Esophagus squamous epithelium (tissue), 5 donors: ENCODE measurements around the gene TSPAN8. TPM values are rescaled to one million over a fixed set of nuclear protein-coding genes. Genes with fewer than 3 reads are reported as not detected.

Experiments
- DNase-seq: peaks from one replicate; lab custom pipeline; 2025; lab: John Stamatoyannopoulos, UW
- H3K27ac ChIP-seq, 4 donors: fragments of 200-600 bp; sonication (generic); one replicate each; pipeline ENCODE4 v1.5.1; 2016 to 2019; ENCODE audit warnings: mild to moderate bottlenecking in 1 of 4
- H3K27me3 ChIP-seq, 4 donors: fragments of 200-600 bp; sonication (generic); 1 replicate in 3 of 4; 2 replicates in 1 of 4; pipeline versions ENCODE4 v1.5.1 to v1.6.0; 2017 to 2021; ENCODE audit warnings: antibody characterized with exemption in 1 of 4
- H3K36me3 ChIP-seq, 3 donors: fragments of 200-600 bp; sonication (generic); one replicate each; pipeline ENCODE4 v1.5.1; 2016 to 2019
- H3K4me1 ChIP-seq, 3 donors: fragments of 200-600 bp; sonication (generic); one replicate each; pipeline ENCODE4 v1.5.1; 2017 to 2019
- H3K4me3 ChIP-seq, 4 donors: fragments of 200-600 bp; sonication (generic); 1 replicate in 3 of 4; 2 replicates in 1 of 4; pipeline ENCODE4 v1.5.1; 2016 to 2019; ENCODE audit warnings: mild to moderate bottlenecking in 2 of 4, moderate library complexity in 1 of 4
- H3K9me3 ChIP-seq, 3 donors: fragments of 200-600 bp; sonication (generic); one replicate each; pipeline ENCODE4 v1.5.1; 2016 to 2019
- CTCF ChIP-seq, 6 experiments: fragments of 450-650 bp in 4 of 6; fragments of 200-600 bp in 2 of 6; sonication (generic) in 2 of 6; IDR thresholded peaks; one replicate each; pipeline ENCODE4 v1.5.1; 2016 to 2019; ENCODE audit warnings: antibody characterized with exemption in 6 of 6, mild to moderate bottlenecking in 4 of 6, moderate library complexity in 4 of 6
- POLR2A ChIP-seq, 4 donors: fragments of 450-650 bp; IDR thresholded peaks; one replicate each; pipeline ENCODE4 v1.6.1; 2017; ENCODE audit warnings: antibody characterized with exemption in 4 of 4, mild to moderate bottlenecking in 4 of 4, moderate library complexity in 3 of 4
- WGBS, 2 donors: methylation state at CpG; one replicate each; pipeline ENCODE4 v1.1.5; 2018; 5-methylcytosine and 5-hydroxymethylcytosine counted together
- intact Hi-C: fragments of 100-400 bp; cut with DNase I; formaldehyde crosslinking; loops from one replicate; pipeline ENCODE4 v1.15.0; 2022
- total RNA-seq, 4 donors: library from RNA; depleted of rRNA; stranded (reverse); fragments of >200 nt; gene quantifications; one replicate each; pipeline ENCODE4 v1.1.0, GENCODE V29; 2016
- donor health status: DM: yes; HTN: yes; CAD: no.

The TSPAN8 gene
- total RNA-seq, 4 donors from 2014 or later: 2.2 to 3.4 TPM; not detected in 2

- no peak for DNase-seq
- no peak for TF ChIP-seq CTCF (IDR thresholded peaks at IDR 0.05)
- no peak for TF ChIP-seq POLR2A (IDR thresholded peaks at IDR 0.05)
- intact Hi-C loops: no loop called here
- WGBS, 2 donors: 31 to 38% methylated on average over 2 of the region's 2 CpGs
- Histone ChIP-seq H3K27ac (no peak overlapping the region), H3K9me3 (no peaks in the 10 kb centered on the region), H3K4me1 (no peaks in the 10 kb centered on the region), H3K4me3 (no peak overlapping the region), H3K36me3 (no peaks in the 10 kb centered on the region), H3K27me3 (no peaks in the 10 kb centered on the region)
These were observed 36.9 kb upstream of the TSPAN8 start for GRCh38 chr12:71194657-71195056.

GRCh38 chr12:71193041-71193440 lies 35.2 kb upstream of the TSPAN8 start:
- Histone ChIP-seq H3K27ac (no peak overlapping the region), H3K27me3 (no peaks in the 10 kb centered on the region), H3K4me3 (no peak overlapping the region), H3K36me3 (no peaks in the 10 kb centered on the region), H3K9me3 (no peaks in the 10 kb centered on the region), H3K4me1 (no peaks in the 10 kb centered on the region)
- intact Hi-C loops: no loop called here
- TF ChIP-seq POLR2A (IDR thresholded peaks at IDR 0.05) (no peak), CTCF (IDR thresholded peaks at IDR 0.05) (no peak)
- no peak for DNase-seq
- 60 to 75% methylated on average over 1 of the region's 1 CpG for WGBS, 2 donors

GRCh38 chr12:71191509-71192196 lies 33.9 kb upstream of the TSPAN8 start:
- Histone ChIP-seq H3K9me3 (no peaks in the 10 kb centered on the region), H3K27me3 (no peaks in the 10 kb centered on the region), H3K36me3 (no peaks in the 10 kb centered on the region), H3K27ac (no peak overlapping the region), H3K4me3 (no peak overlapping the region), H3K4me1 (no peaks in the 10 kb centered on the region)
- DNase-seq: no peak
- WGBS, 2 donors: 47 to 61% methylated on average over 5 of the region's 5 CpGs
- intact Hi-C loops: no loop called here
- no peak for TF ChIP-seq CTCF (IDR thresholded peaks at IDR 0.05)
- no peak for TF ChIP-seq POLR2A (IDR thresholded peaks at IDR 0.05)

- H3K4me3 ChIP-seq: no peak overlapping the region
- no peaks in the 10 kb centered on the region for H3K4me1 ChIP-seq
- 65 to 71% methylated on average over 4 of the region's 4 CpGs for WGBS, 2 donors
- H3K27ac ChIP-seq: no peak overlapping the region
- H3K9me3 ChIP-seq: no peaks in the 10 kb centered on the region
- intact Hi-C loops: no loop called here
- H3K27me3 ChIP-seq: no peaks in the 10 kb centered on the region
- no peak for DNase-seq
- no peaks in the 10 kb centered on the region for H3K36me3 ChIP-seq
- TF ChIP-seq POLR2A (IDR thresholded peaks at IDR 0.05) (no peak), CTCF (IDR thresholded peaks at IDR 0.05) (no peak)
These were observed 33.0 kb upstream of the TSPAN8 start for GRCh38 chr12:71190822-71191221.

- 84 to 100% methylated on average over 1 to 3 of the region's 3 CpGs for WGBS, 2 donors
- intact Hi-C loops: no loop called here
These were observed 29.6 kb upstream of the TSPAN8 start for GRCh38 chr12:71187379-71187778.

More at GRCh38 chr12:71187379-71187778, 29.6 kb upstream of the TSPAN8 start:
- Histone ChIP-seq H3K27me3 (no peaks in the 10 kb centered on the region), H3K4me1 (no peaks in the 10 kb centered on the region), H3K4me3 (no peak overlapping the region), H3K9me3 (no peaks in the 10 kb centered on the region), H3K36me3 (no peaks in the 10 kb centered on the region), H3K27ac (no peak overlapping the region)
- TF ChIP-seq CTCF (IDR thresholded peaks at IDR 0.05) (no peak), POLR2A (IDR thresholded peaks at IDR 0.05) (no peak)
- no peak for DNase-seq
